NCI-H2171 treated with DMSO at 0.1 percent for 48 hours (cell line): Measurements from ENCODE around the gene ZSWIM1.
"Not testable (repeated sequence)": the region's sequence is repeated elsewhere in the genome, so short reads cannot be mapped to it uniquely, and the experiment has no call there.

ENCODE experiments used
- DNase-seq: peaks from one replicate; lab custom pipeline; 2025; lab: John Stamatoyannopoulos, UW

Gene ZSWIM1

DNA sequence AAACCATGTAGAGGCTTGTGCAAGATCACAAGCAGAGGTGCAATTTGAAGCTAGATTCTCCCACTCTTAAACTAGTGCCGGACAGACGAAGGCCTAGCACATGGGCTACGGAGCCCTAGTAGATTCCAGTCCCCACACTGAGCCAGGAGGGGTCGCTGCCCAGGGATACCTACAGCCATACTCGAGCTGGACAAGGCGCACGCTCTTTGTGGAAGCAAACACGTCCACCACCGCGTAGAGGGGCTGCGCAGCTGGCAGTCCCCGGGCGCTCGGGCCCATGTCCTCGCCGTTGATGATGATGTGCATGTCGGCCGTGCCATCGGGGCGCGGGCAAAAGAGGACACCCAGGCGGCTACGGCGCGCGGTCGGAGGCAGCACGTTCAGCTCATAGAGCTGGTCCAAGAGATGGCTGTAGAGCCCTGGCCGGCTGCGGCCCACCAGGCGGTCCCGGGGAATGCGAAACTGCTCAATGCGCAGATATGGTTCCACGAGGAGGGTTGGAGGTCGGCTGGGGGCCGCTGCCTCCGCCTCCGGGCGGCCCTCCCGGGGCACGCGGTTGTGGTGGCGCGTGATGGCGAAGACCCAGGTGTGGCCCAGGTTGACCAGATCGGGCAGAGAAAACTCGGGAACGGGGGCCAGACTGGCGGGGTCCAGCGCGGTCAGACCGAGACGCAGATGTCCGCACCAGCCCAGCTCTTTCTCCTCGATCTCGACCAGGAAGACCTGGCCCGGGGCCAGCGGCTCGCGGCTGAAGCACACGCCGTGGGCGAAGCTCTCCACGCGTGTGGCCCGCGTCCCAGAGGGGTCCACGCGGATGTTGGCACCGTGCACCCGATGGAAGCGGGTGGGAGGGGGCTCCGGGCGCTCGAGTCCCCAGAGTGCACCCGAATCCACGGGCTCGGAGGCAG, 9.3 kb downstream of the ZSWIM1 start:
- DNase-seq: peak; percentile 39

DNA sequence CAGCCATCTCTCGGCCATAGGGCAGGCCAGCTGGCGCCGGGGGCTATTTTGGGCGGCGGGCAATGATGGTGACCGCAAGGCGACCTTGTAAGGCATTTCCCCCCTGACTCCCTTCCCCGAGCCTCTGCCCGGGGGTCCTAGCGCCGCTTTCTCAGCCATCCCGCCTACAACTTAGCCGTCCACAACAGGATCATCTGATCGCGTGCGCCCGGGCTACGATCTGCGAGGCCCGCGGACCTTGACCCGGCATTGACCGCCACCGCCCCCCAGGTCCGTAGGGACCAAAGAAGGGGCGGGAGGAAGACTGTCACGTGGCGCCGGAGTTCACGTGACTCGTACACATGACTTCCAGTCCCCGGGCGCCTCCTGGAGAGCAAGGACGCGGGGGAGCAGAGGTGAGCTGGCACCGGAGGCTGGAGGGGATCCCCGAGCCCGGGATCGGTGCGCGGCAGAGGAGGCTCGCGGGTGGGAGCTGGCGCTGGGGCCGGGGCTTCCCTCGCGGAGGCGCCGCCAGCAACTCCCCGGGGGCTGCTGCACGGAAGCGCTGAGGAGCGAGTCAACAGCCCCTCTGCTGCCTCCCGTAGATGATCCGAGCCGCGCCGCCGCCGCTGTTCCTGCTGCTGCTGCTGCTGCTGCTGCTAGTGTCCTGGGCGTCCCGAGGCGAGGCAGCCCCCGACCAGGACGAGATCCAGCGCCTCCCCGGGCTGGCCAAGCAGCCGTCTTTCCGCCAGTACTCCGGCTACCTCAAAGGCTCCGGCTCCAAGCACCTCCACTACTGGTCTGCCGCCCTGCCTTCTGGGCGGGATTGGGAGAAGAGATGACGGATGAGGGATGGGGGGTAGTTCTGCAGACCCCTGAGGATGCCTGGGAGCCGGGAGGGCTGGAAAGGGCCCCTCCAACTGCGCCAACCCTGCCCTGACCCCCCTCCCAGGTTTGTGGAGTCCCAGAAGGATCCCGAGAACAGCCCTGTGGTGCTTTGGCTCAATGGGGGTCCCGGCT, 10.3 kb downstream of the ZSWIM1 start, which contains the start of the genes CTSA and NEURL2:
CTSA (plus strand) TSS at position 351 of the 999 bp plus-strand sequence; CDS start at position 585, 234 bp downstream.
NEURL2 (minus strand) TSS at position 224 of the 999 bp plus-strand sequence; CDS start at position 7, 217 bp downstream.
- peak; percentile 88 for DNase-seq

DNA sequence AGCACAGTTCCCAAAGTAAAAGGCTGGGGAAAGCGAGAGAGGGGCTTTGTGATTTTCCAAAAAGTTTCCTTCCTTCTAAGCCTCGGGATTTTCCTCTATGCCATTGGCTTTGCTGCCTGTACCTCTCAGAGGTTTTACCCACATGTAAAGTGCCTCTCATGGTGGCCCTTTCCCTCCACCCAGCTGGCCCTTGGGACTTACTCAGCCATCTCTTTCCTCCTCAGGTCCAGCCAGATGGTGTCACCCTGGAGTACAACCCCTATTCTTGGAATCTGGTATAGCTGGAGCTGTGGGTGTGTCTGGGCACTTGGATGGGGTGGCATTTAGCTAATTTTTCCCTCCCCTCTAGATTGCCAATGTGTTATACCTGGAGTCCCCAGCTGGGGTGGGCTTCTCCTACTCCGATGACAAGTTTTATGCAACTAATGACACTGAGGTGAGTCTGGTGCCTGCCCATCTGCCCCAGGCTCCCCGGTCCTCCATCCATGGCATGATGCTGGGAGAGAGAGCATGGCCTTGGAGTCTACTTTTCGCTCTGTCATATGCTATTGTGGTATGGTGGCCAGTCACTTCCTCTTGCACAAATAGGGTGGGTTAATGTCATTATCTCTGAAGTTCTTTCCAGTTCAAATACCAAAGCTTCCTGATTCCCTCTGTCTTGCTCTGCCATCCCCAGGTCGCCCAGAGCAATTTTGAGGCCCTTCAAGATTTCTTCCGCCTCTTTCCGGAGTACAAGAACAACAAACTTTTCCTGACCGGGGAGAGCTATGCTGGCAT, 11.2 kb downstream of the ZSWIM1 start:
- DNase-seq: no peak

DNA sequence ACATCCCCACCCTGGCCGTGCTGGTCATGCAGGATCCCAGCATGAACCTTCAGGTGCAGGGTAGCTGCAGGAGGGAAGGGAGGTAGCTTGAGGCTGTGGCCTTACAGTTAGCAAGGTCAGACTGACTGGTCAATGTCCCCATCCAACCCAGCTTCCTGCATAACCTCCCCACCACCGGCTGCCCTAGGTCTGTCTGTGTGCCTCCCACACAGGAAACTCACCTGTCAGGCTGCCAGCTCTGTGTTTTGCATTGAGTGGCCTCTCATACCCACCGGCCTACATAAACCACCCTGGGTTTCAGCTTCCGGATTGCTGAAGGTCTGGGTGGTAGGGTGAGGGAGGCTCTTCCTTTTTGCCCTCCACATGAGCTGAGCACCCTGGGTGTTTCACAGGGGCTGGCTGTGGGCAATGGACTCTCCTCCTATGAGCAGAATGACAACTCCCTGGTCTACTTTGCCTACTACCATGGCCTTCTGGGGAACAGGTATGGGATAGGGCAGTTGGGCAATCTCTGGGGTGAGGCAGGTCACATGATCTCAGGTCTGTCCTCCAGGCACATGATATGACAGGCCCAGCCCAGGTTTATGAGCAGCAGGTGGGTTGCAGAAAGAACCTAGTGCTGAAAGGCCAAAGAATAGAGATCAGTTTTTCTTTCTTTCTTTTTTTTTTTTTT, 11.9 kb downstream of the ZSWIM1 start:
- DNase-seq: no peak

DNA sequence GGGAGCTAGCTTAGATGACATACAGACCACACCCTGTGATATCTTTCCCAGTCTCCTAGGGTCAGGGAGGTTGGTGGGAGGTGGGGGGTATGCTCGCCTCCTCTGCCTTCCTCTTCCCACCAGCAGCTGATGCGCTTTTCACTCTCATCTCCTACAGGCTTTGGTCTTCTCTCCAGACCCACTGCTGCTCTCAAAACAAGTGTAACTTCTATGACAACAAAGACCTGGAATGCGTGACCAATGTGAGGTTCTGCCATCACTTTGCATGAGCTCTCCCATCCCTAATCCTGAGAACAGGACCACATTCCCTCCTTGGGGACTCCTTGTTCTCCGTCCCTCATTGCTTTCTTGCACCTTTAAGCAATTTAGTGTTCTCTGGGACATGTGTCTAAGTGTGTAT, 12.8 kb downstream of the ZSWIM1 start:
- no peak for DNase-seq

DNA sequence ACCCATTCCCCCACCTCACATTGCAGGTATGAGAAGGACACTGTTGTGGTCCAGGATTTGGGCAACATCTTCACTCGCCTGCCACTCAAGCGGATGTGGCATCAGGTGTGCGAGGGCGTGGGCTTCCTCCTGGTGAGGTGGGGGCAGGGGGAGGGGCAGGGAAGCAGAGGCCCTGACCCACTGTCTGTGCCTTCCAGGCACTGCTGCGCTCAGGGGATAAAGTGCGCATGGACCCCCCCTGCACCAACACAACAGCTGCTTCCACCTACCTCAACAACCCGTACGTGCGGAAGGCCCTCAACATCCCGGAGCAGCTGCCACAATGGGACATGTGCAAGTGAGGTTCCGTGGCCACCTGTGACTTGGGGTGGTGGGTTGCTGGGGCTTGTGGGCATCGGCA, 13.8 kb downstream of the ZSWIM1 start:
- no peak for DNase-seq

DNA sequence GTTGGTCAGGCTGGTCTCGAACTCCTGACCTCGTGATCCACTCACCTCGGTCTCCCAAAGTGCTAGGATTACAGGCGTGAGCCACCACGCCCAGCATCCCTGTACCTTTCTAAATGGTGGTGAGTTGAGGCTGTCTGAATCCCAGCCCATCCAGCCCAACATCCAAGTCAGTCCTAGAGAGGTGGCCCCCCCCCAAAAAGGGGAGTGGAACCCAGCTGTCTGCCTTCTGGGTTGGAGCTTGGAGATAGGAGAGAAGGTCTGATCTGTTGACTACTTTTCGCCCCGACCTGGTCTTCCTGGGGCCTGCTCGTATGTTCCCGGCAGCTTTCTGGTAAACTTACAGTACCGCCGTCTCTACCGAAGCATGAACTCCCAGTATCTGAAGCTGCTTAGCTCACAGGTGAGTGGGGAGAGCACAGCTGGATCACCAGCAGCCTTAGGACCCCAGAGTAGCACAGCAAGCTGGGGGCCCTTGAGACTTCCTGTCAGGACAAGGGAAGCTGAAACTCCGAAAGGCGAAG, 15.7 kb downstream of the ZSWIM1 start:
- no peak for DNase-seq

DNA sequence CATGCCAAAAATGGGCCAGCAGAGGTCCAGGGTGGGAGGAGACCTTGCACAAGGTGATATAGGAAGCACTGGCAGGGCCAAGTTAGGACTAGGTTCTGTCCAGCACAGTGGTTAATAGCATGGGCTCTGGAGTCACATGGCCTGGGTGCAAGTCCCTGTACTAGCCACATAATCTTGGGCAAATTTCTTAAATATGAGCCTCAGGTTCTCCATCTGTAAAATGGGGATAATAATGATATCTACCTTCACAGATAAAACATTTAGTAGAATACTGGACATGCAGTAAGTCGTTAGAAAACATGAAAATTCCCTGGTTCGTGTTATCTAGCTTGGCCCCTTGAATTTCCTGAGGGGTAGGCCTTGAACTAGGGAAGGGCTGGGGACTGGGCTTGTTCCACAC, 16.3 kb downstream of the ZSWIM1 start:
- DNase-seq: no peak

DNA sequence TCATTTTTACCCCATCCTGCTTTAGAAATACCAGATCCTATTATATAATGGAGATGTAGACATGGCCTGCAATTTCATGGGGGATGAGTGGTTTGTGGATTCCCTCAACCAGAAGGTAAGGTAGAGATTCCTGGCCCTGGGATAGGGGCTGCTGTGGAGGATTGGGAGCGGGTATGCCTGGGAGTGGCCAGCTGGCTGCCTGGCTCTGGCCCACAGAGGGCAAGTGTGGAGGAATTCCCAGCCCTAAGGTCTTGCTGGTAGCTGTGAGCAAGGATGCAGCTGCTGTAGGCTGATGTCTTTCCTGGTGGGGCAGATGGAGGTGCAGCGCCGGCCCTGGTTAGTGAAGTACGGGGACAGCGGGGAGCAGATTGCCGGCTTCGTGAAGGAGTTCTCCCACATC, 16.7 kb downstream of the ZSWIM1 start:
- DNase-seq: no peak

DNA sequence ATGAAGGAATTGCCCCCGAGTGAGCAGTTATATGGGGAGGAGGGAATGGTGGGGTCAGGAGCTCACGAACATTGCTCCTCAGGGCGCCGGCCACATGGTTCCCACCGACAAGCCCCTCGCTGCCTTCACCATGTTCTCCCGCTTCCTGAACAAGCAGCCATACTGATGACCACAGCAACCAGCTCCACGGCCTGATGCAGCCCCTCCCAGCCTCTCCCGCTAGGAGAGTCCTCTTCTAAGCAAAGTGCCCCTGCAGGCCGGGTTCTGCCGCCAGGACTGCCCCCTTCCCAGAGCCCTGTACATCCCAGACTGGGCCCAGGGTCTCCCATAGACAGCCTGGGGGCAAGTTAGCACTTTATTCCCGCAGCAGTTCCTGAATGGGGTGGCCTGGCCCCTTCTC, 17.3 kb downstream of the ZSWIM1 start:
- DNase-seq: no peak

DNA sequence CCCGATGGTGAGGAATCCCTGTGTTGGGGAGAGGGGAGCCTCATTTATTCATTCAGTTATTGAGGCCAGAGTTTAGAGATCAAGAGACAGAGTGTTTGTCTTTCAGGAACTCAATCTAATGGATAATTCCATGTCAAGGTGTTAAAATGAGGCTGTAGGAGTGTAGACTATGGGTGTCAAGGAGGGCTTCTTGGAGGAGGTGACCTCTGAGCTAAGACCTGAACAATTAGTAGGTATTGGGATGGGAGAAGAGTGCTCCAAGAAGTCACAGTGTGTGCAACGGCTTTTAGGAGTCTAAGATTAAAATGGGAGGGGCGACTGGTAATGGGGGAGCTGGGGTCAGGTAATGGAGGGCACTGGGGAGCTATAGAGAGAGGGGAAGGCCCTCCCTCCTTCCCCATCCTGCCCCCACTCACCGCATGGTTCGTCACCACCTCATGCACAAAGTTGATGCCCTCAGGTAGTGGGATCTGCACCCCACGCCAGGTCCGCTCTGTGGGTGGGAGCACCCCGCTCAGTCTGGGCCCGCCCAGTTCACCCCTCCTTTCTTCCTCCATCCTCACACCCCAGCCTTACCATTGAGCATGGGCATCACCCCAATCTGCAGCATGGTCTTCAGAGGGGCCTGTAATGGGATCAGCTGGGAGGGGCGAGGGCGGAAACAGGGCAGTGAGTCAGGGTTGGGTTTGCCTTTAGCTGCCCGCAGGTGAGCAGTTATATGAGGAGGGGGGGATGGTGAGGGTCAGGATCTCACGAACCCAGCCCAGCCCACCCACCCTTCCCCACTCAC, 18.2 kb downstream of the ZSWIM1 start:
- DNase-seq: no peak

DNA sequence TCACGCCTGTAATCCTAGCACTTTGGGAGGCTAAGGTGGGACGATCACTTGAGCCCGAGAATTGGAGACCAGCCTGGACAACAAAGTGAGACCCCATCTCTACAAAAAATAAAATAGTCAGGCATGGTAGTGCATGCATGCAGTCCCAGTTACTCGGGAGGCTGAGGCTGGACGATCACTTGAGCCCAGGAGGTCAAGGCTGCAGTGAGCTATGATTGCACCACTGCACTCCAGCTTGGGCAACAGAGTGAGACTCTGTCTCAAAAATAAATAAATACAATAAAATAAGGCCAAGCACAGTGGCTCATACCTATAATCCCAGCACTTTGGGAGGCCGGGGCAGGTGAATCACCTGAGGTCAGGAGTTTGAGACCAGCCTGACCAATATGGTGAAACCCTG, 20.3 kb downstream of the ZSWIM1 start:
- DNase-seq: not testable (repeated sequence)

DNA sequence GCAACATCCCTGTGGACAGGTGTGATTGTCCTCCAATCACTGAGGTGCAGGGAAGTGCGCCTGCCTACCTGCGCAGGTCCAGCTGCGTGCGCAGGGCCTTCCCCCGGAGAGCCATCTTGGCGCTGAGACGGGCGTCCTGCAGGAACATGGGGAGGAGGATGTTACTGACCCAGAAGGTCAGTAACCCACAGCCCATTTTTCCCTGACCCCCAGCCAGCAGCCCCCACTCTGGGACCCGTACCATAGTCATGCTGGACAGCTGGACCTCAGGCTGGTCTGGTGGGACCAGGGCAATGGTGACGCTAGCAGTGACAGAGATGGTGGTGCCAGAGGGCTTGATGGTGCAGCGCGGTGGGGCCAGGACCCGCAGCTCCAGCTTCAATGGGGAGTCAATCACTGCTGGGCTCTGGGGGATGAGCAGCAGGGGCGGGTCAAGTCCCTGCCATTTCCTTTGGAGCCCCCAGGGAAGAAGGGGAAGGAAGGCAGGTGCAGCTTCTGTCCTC, 21.2 kb downstream of the ZSWIM1 start:
- peak; percentile 23 for DNase-seq

DNA sequence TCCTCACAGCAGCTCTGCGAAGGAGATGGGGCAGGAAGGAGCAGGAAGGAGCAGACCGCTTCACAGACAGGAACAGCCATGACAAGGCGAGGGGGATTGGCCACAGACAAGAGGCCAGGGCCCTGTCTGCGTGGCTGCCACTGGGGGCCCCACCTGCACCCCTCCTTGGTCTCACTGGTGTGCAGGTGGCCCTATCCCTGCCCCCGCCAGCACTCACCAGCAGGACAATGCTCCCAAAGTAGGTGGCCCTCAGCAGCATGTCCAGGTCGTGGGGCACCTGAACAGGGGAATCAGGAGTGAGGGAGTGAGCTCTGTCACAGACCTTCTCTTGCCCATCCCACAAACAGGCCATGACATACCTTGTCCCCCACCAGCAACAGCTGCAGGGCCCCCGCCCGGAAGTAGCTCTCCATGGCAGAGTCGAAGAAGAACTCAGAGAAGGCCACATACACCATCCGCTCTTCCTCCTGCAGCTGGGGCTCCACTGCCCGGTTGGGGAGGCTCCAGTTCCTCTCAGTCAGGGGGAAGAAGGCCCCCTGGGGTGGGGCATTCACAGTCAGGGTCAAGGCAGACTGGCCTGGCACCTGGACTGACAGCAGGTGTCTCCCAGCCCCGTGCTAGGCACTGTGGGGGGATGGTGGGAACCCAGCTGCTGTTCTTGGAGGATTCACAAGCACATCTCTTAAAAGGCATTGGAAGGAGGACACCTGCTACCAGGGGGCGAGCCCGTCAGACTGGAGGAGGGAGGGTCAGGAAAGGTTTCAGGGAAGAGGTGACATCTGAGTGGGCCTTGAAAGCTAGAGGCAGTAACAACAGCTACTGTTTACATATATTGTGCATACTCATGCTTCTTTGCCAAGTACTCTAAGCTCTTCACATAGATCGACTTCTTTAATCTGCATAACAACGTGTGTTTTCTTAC, 23.8 kb downstream of the ZSWIM1 start:
- no peak for DNase-seq

DNA sequence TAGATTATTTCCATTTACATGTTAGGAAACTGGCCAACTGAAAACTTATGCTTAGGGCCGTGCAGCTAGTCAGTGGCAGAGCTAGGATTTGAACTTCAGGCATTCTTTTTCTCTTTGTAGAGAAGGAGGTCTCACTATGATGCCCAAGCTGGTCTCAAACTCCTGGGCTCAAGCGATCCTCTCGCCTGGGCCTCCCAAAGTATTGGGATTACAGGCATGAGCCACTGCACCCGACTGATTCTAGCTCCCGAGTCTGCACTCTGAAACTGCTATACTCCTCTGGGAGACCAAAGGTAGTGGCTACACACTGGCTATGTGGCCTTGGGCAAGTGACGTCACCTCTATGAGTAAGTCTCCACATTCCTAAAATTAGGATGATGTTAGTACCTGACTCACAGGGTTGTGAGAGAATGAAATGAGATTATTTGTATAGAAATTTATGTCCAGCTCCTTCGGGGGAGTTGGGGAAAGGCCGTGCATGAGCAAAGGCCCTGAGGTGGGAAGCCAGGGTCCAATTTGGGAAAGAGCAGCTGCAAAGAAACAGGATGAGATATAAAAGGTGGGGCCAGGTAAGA, 24.6 kb downstream of the ZSWIM1 start:
- no peak for DNase-seq

DNA sequence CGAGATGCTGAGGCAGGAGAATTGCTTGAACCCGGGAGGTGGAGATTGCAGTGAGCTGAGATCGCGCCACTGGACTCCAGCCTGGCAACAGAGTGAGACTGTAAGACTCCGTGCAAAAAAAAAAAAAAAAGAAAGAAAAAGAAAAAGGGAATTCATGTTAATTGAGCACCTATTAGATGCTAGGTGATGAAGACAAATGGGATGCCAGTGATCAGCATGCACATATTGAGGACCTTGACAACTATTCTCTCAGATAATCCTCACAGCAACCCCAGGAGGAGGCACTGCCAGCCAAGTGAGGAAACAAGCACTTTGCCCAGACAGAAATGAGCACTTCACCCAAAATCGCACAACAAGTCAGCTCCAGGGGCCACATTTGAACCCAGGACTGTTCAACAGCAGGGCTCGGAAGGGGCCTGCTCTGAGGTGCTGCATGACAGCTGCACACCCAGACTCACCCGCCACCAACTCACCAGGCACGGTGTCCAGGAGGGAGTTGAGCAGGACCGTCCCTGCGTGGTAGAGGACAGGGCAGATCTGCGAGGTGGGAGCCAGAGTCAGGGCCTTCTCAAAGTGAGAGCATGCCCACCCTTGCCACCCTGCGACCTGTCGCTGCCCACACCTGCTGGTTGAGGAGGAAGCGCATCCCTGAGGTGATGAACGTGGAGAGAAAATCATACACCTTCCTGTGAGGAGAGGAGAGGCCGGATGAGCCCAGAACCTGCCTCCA, 26.4 kb downstream of the ZSWIM1 start:
- DNase-seq: no peak

DNA sequence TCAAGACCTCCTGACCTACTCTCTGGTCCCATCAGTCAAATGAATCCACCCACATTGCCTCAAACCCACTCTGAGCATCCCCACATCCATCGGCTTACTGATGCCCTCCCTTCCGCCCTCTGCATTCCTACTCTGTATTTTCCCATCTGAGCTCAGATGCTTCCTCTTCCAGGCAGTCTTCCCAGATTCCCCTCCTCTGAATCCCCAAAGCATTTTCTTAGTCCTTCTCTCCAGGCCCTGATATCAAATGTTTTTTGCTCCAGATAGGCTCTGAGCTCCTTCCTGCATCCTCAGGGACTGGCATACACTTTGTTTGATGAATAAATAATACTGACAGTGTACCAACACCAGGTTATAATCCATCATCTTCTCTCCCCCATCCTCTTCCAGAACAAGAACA, 27.1 kb downstream of the ZSWIM1 start:
- DNase-seq: no peak

DNA sequence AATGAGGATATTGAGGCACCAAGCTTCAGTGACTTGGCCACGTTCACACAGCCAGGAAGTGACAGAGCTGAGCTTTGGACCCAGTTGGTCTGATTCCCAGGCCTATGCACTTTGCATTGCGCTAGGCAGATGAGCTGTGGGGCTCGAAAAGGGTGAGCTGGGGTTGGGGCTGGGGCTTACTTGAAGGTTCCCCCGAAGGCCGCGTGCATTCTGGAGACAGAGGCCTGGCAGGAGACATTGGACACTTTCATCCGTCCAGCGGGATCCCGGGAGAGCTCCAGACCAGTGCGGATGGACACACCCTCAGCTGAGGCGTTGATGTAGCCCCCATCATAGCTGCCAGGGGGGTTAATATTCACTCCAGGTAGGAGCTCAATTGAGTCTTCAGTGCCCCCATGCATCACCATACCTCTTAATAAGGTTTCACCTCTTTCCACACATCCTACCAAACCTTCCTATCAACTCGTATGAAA, 28.3 kb downstream of the ZSWIM1 start:
- no peak for DNase-seq
